Nephron (organoid): ENCODE data around the gene ZFYVE19.

Source experiments
- H3K27ac Mint-ChIP-seq, 3 experiments: 2 replicates each; pipeline ENCODE4 v1.8.0; 2020; ENCODE audit warnings: mixed read lengths in 3 of 3, mild to moderate bottlenecking in 2 of 3, moderate library complexity in 1 of 3
- H3K27me3 Mint-ChIP-seq: 2 replicates; pipeline ENCODE4 v1.8.0; 2021; ENCODE audit warnings: low read depth, mild to moderate bottlenecking, moderate library complexity, mixed read lengths
- H3K36me3 Mint-ChIP-seq: 2 replicates; pipeline ENCODE4 v1.8.0; 2020; ENCODE audit warnings: low read depth, mixed read lengths
- H3K4me1 Mint-ChIP-seq: 2 replicates; pipeline ENCODE4 v1.8.0; 2020; ENCODE audit warnings: mixed read lengths
- H3K4me3 Mint-ChIP-seq, 3 experiments: 2 replicates each; pipeline ENCODE4 v1.8.0; 2020; ENCODE audit warnings: mild to moderate bottlenecking in 3 of 3, mixed read lengths in 3 of 3, moderate library complexity in 2 of 3
- H3K9me3 Mint-ChIP-seq: 2 replicates; pipeline ENCODE4 v1.8.0; 2020; ENCODE audit warnings: mixed read lengths
- TF ChIP-seq, protein P1 (sequence below), 3 experiments: fragments of 200-600 bp; sonication (generic); IDR thresholded peaks; one replicate each; pipeline ENCODE4 v1.5.0; 2021; ENCODE audit warnings: antibody characterized with exemption in 3 of 3; ENCODE audit not compliant: unreplicated experiment in 3 of 3

Gene ZFYVE19

DNA sequence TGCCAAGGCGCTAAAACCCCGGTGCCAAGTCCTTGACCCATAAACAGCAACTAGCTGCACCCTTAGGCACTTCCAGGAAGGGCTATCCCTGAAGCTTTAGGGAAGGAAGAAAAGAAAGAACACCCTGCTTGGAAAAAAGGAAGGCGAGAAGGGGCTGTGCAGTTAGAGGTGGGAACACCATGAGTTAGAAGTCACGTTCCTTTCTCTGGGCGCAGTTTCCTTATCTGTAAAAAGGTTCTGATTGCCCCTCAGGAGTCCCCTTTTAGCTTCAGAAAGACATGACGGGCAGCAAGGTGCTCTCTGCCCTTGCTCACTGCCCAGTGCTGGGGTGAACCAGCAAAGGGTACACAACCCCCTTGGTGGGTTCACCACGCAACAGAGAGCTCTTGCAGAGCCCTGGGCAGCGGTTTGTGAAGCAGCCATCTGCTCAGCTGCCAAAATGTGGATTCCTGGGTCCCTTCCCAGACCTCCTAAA lies 42.2 kb upstream of the ZFYVE19 start:
- Mint-ChIP-seq H3K27ac (peak overlapping the region; percentile 91 to 97 (median 93)), H3K36me3 (no peaks in the 10 kb centered on the region), H3K4me3 (peak overlapping the region; percentile 86 to 88 (median 88)), H3K4me1 (peaks cover 29% of the 10 kb centered on the region), H3K27me3 (peaks cover 5% of the 10 kb centered on the region), H3K9me3 (no peaks in the 10 kb centered on the region)
- TF ChIP-seq, protein P1, sequence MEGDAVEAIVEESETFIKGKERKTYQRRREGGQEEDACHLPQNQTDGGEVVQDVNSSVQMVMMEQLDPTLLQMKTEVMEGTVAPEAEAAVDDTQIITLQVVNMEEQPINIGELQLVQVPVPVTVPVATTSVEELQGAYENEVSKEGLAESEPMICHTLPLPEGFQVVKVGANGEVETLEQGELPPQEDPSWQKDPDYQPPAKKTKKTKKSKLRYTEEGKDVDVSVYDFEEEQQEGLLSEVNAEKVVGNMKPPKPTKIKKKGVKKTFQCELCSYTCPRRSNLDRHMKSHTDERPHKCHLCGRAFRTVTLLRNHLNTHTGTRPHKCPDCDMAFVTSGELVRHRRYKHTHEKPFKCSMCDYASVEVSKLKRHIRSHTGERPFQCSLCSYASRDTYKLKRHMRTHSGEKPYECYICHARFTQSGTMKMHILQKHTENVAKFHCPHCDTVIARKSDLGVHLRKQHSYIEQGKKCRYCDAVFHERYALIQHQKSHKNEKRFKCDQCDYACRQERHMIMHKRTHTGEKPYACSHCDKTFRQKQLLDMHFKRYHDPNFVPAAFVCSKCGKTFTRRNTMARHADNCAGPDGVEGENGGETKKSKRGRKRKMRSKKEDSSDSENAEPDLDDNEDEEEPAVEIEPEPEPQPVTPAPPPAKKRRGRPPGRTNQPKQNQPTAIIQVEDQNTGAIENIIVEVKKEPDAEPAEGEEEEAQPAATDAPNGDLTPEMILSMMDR (IDR thresholded peaks at IDR 0.05; ENCODE audit: unreplicated experiment in 3 of 3) = no peak

DNA sequence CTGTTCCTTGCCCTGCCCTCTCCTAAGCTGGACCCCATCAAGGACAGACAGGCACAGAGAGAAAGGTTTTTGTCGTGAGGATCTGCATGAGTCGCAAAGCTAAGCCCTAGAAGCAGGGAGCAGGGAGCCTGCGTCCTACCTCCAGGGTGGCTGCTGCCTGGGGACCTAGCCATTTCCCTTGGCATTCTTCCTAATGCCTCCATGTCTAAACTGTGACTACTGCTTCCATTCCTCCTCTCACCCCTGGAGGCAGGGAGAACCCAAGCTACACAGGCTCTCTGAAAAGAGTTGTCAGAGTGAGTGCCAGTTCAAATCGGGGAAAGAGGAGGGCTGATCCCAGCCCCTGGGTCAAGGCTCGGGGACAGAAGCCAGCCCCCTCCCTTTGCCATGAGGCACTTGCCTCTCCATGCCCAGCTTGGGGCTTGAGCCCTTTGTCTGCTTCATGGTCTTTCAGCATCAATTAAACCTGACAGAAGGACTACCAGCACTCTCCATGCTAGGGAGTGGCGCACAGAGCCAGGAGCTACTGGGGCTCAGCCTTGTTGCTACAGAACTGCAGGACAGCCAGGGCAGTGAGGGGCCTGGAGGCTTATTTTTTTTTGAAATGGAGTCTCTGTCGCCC lies 40.6 kb upstream of the ZFYVE19 start:
- Mint-ChIP-seq H3K27me3 (peaks cover 5% of the 10 kb centered on the region), H3K4me1 (peaks cover 31% of the 10 kb centered on the region)

DNA sequence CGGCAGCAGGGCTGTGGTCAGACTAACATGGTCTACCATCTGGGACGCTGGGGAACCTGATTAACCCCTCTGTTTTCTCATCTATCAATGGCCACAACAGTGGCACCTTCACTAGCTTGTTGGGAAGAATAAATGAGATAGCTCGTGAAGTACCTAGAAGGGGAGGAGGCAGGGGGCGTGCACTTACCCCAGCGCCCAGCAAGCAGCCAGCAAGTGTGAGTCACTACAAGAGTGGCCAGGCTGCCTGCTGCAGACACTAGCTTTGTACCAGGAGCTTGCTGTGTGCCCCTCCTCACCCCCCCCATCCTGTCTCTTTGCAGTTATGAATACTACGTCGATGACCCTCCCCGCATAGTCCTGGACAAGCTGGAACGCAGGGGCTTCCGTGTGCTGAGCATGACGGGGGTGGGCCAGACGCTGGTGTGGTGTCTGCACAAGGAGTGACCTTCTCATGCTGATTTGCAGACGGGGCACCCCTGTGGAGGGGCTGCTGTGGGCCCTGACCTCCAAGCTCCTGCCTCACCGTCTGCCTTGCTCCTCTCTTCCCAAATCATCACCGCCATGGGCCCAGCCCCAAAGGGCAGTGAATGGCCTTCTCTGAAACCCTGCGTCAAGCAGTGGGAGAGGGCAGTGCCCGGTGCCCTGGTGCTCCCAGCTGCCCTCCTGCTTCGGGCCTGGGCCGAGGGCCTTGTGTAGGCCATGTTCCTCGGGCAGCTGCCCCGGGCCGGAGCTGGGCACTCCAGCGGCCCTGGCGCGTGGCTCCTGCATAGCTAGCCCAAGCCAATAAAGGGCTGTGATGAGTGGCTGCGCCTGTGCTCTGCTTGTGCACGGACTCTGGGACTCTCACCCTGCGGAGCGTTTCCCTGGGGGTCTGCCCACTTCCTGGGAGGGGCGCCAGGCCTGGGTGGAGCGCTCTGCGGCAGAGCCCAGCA lies 39.7 kb upstream of the ZFYVE19 start:
- Mint-ChIP-seq H3K27ac (no peak overlapping the region), H3K4me3 (no peak overlapping the region), H3K9me3 (no peaks in the 10 kb centered on the region), H3K4me1 (peaks cover 31% of the 10 kb centered on the region), H3K36me3 (no peaks in the 10 kb centered on the region), H3K27me3 (peaks cover 5% of the 10 kb centered on the region)
- TF ChIP-seq, protein P1 (IDR thresholded peaks at IDR 0.05; ENCODE audit: unreplicated experiment in 3 of 3) = no peak

More for the DNA sequence above, 40.6 kb upstream of the ZFYVE19 start:
- peak overlapping the region; percentile 5 to 57 (median 17) for H3K4me3 Mint-ChIP-seq
- peak overlapping the region; percentile 69 to 97 (median 91) for H3K27ac Mint-ChIP-seq
- H3K9me3 Mint-ChIP-seq = no peaks in the 10 kb centered on the region
- H3K36me3 Mint-ChIP-seq = no peaks in the 10 kb centered on the region
- TF ChIP-seq, protein P1 (IDR thresholded peaks at IDR 0.05; ENCODE audit: unreplicated experiment in 3 of 3) = no peak

DNA sequence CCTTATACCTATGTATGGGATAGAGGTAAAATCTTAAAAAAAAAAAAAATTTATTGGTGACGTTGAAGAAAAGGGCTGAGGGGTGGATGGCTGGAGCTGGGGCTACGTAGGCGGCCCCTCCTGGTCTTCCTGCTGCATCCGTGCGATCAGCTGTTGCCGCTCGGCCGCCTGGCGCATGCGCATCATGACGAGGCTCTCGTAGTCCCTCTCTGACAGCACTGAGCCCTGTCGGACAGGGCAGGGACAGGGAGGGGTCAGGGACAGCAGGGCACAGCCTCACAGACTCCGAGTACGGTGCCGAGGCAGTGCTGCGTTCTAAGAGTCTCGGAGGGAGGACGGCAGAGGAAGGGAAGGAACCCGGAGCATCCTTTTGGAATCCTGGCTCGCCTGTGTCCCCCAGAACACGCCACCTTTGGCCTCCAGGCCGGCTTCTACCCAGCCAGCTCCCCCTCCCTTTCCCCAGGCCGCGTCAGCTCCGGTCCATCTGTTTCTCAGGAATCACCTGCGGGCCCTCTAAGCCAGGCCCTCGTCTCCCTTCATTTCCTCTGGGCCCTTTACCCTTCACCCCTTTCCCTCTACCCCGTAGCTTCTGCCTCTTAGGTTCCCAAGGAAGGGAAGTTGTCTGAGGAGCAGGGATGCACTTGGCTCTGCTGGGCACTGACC lies 38.9 kb upstream of the ZFYVE19 start:
- peaks cover 31% of the 10 kb centered on the region for H3K4me1 Mint-ChIP-seq
- no peak overlapping the region for H3K4me3 Mint-ChIP-seq
- H3K27me3 Mint-ChIP-seq = peaks cover 5% of the 10 kb centered on the region
- H3K36me3 Mint-ChIP-seq = no peaks in the 10 kb centered on the region
- TF ChIP-seq, protein P1 (IDR thresholded peaks at IDR 0.05; ENCODE audit: unreplicated experiment in 3 of 3) = no peak
- H3K27ac Mint-ChIP-seq = peak overlapping the region in 2 of 3 experiments; percentile 56 to 94
- no peaks in the 10 kb centered on the region for H3K9me3 Mint-ChIP-seq

DNA sequence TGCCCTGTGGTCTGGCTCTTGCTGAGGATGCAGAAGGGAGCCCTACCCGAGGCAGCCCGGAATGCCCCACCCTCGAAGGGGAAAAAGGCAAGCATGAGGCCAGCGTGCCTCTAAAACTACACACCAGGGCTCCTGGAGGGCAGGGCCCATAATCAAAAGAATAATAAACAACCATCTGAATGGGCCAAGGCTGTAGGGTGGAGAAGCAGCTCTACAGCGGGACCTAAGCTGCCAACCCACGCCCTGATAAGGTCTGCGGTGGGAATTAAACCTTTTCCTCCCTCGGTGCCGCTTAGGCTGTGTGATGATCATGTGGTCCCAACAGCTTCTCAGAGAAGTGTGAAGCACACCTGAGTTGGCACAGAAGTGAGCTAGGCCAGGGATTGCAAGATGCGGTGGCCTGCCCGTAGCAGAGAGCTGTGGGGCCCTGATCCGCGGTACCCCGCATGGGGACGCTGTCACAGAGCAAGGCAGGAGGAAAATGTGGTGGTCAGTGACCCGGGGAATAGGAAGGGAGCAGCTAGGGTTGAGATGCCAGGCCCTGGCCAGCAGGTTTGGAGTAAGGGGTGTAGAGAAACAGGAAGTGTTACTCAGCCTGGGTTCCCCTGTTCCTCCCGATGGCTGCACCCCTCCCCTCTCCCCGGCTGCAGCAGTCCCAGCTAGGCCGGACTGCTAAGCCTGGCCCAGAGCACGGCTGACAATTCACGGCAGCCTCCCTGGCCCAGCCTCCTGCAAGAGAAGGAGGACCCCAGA lies 38.2 kb upstream of the ZFYVE19 start:
- peaks cover 26% of the 10 kb centered on the region for H3K4me1 Mint-ChIP-seq
- H3K36me3 Mint-ChIP-seq = no peaks in the 10 kb centered on the region
- no peaks in the 10 kb centered on the region for H3K9me3 Mint-ChIP-seq
- no peaks in the 10 kb centered on the region for H3K27me3 Mint-ChIP-seq
- TF ChIP-seq, protein P1 (IDR thresholded peaks at IDR 0.05; ENCODE audit: unreplicated experiment in 3 of 3) = no peak
- H3K4me3 Mint-ChIP-seq = no peak overlapping the region
- H3K27ac Mint-ChIP-seq = peak overlapping the region; percentile 94 to 95 (median 94)
